ENCODE results near the gene FBRS.

DNA sequence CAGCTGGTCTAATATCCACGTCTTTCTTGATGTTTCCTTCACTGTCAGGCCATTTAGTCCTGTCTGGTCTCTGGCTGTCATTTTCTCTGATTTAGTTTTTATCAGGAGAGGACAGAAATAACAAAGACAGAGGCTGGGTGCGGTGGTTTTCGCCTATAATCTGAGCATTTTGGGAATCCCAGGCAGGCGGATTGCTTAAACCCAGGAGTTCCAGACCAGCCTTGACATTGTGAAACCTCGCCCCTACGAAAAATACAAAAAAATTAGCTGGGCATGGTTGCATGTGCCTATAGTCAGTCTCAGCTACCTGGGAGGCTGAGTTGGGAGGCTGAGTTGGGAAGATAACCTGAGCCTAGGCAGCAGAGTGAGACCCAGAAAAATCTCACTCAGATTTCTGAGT, 47.8 kb downstream of the FBRS start:
- TF ChIP-seq CTCF (IDR thresholded peaks at IDR 0.05; ENCODE audit: poor library complexity) (no peak), EZH2phosphoT487 (IDR thresholded peaks at IDR 0.05; ENCODE audit: low read depth, severe bottlenecking, unreplicated experiment) (no peak), EZH2 (IDR thresholded peaks at IDR 0.05; ENCODE audit: borderline replicate concordance) (no peak)
